GM18526 (cell line): Measurements from ENCODE around the gene CELF3.

Experiments
- POLR2A ChIP-seq: IDR thresholded peaks from 3 replicates; pipeline ENCODE4 v1.6.1; 2011; ENCODE audit not compliant: insufficient read length; ENCODE audit errors: extremely low read depth

CELF3 gene

GRCh38 chr1:151716771-151717631, at the start of gene CELF3:
Gene CELF3, minus strand, starts transcription at chr1:151716803. Its CDS starts 783 bp downstream, at chr1:151716020.
- no peak for TF ChIP-seq POLR2A

GRCh38 chr1:151763990-151764389, 47.4 kb upstream of the CELF3 start:
- no peak for TF ChIP-seq POLR2A

- TF ChIP-seq POLR2A, result peak; percentile 67
Observed at GRCh38 chr1:151762941-151763921, 46.6 kb upstream of the CELF3 start, which contains the start of gene MRPL9. Gene MRPL9, minus strand, starts transcription at chr1:151763496. Its CDS starts 17 bp downstream, at chr1:151763479.

- no peak for TF ChIP-seq POLR2A
Observed at GRCh38 chr1:151760597-151761385, 44.2 kb upstream of the CELF3 start.

GRCh38 chr1:151759241-151759640, 42.6 kb upstream of the CELF3 start:
- TF ChIP-seq POLR2A, result no peak

- TF ChIP-seq POLR2A, result no peak
Observed at GRCh38 chr1:151756291-151756690, 39.7 kb upstream of the CELF3 start.

GRCh38 chr1:151741516-151741915, 24.9 kb upstream of the CELF3 start:
- no peak for TF ChIP-seq POLR2A

- no peak for TF ChIP-seq POLR2A
Observed at GRCh38 chr1:151739590-151740355, 23.2 kb upstream of the CELF3 start.

- TF ChIP-seq POLR2A, result no peak
Observed at GRCh38 chr1:151737479-151737878, 20.9 kb upstream of the CELF3 start.

GRCh38 chr1:151737026-151737425, 20.4 kb upstream of the CELF3 start:
- no peak for TF ChIP-seq POLR2A

GRCh38 chr1:151733126-151733525, 16.5 kb upstream of the CELF3 start:
- no peak for TF ChIP-seq POLR2A

GRCh38 chr1:151729966-151730291, 13.3 kb upstream of the CELF3 start:
- TF ChIP-seq POLR2A, result no peak

- TF ChIP-seq POLR2A, result no peak
Observed at GRCh38 chr1:151729157-151729965, 12.8 kb upstream of the CELF3 start.
